Measurements from ENCODE around the gene ELN.

The ELN gene

DNA sequence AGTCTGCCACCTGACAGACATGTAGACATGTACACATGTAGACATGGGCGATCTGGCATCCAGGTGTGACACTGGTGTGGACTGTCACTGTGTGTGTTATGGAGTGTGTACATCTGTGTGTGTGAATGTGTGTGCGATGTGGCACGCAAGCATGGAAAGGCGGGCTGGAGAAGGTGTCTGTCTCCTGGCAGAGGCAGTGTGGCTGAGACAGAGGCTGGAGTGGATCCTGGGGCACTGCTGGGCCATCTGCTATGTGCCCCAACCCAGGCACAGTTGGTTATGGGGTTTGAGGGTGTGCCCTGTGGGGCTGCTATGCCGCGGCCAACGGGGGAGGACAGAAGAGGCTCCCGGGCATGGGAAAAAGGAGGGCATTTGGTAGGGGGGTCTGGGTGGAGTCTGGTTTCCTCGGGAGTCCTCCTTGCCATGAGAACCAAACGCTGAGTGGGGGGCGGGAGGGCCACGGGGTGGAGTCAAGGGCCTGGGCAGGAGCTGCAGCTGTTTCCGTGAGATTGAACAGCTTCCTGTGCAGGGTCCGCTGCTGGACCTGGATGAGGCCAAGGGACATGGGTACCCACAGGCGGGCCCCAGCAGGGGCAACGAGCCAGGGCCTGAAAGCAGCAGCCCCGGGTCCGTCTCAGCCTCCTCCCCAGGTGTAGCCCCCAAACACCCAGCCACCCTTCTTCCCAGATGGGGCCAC lies 1.3 kb downstream of the ELN start:
- TF ChIP-seq, protein P1, sequence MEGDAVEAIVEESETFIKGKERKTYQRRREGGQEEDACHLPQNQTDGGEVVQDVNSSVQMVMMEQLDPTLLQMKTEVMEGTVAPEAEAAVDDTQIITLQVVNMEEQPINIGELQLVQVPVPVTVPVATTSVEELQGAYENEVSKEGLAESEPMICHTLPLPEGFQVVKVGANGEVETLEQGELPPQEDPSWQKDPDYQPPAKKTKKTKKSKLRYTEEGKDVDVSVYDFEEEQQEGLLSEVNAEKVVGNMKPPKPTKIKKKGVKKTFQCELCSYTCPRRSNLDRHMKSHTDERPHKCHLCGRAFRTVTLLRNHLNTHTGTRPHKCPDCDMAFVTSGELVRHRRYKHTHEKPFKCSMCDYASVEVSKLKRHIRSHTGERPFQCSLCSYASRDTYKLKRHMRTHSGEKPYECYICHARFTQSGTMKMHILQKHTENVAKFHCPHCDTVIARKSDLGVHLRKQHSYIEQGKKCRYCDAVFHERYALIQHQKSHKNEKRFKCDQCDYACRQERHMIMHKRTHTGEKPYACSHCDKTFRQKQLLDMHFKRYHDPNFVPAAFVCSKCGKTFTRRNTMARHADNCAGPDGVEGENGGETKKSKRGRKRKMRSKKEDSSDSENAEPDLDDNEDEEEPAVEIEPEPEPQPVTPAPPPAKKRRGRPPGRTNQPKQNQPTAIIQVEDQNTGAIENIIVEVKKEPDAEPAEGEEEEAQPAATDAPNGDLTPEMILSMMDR (conservative IDR thresholded peaks at IDR 0.05; ENCODE audit: low read depth, low read length): no peak
- no peak for DNase-seq (ENCODE audit: low read depth)
- H3K4me3 ChIP-seq (ENCODE audit: low read length): peak overlapping the region; percentile 79

GRCh38 chr7:74029991-74030415 lies 2.0 kb downstream of the ELN start:
- H3K4me3 ChIP-seq (ENCODE audit: low read length): peak overlapping the region; percentile 79
- TF ChIP-seq, protein P1 (conservative IDR thresholded peaks at IDR 0.05; ENCODE audit: low read depth, low read length): no peak
- no peak for DNase-seq (ENCODE audit: low read depth)

- TF ChIP-seq, protein P1 (conservative IDR thresholded peaks at IDR 0.05; ENCODE audit: low read depth, low read length): no peak
- DNase-seq (ENCODE audit: low read depth): no peak
- peak overlapping the region; percentile 79 for H3K4me3 ChIP-seq (ENCODE audit: low read length)
Measured at GRCh38 chr7:74030861-74031260, 2.9 kb downstream of the ELN start.

DNA sequence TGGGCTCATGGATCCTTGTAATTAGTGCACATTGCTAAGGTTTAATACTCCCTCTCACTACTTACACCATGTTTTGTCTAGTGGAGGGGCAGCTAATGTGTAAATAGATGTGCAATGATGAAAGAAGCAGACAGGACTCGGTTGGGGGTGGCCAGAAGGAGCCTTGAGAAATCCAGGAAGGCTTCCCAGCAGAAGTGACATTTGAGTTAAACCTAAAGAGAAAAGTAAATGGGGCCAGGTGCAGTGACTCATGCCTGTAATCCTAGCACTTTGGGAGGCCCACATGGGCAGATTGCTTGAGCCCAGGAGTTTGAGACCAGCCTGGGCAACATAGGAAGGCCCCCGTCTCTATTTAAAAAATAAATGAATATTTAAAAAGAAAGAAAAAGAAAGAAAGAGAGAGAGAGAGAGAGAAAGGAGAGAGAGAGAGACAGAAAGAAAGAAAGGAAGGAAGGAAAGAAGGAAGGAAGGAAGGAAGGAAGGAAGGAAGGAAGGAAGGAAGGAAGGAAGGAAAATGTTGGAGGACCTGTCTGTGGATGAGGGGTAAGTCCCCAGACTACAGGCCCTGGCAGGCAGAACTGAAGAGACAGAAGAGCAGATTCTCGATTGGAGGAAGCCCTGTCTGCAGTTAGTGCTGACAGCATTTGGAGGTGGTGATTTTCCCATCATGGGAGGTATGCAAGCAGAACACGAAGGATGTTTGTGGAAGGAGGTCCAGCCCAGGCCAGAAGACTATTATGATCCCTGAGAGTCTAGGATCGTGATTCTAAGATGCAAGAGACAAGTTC lies 3.6 kb downstream of the ELN start:
- TF ChIP-seq, protein P1 (conservative IDR thresholded peaks at IDR 0.05; ENCODE audit: low read depth, low read length): no peak
- DNase-seq (ENCODE audit: low read depth): no peak
- peak overlapping the region; percentile 79 for H3K4me3 ChIP-seq (ENCODE audit: low read length)

DNA sequence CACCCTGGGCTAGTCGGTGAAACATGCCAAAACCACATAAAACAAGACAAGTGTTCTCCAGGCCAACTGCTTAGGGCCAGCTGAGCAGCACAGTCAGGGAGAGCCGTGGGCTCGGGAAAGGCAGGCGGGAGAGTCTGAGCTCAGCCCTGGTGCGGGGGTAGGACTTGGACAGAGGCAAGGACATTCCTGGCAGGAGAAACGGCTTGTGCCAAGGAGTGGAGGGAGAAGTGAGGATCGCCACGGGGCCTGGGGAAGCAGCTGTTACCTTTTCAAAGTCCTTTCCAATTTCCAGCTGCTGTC lies 4.2 kb downstream of the ELN start:
- TF ChIP-seq, protein P1 (conservative IDR thresholded peaks at IDR 0.05; ENCODE audit: low read depth, low read length): no peak
- DNase-seq (ENCODE audit: low read depth): peak; percentile 65
- no peak overlapping the region for H3K4me3 ChIP-seq (ENCODE audit: low read length)

GRCh38 chr7:74032624-74033371 lies 4.8 kb downstream of the ELN start:
- TF ChIP-seq, protein P1 (conservative IDR thresholded peaks at IDR 0.05; ENCODE audit: low read depth, low read length): no peak
- H3K4me3 ChIP-seq (ENCODE audit: low read length): no peak overlapping the region

More at GRCh38 chr7:74032624-74033371, 4.8 kb downstream of the ELN start:
- DNase-seq (ENCODE audit: low read depth): no peak
